Measurements from ENCODE around the gene GLIS1. TPM values are rescaled to one million over a fixed set of nuclear protein-coding genes. Genes with fewer than 3 reads are reported as not detected.

The GLIS1 gene
- total RNA-seq, 1 experiment from 2014 or later: 0.28 TPM

DNA sequence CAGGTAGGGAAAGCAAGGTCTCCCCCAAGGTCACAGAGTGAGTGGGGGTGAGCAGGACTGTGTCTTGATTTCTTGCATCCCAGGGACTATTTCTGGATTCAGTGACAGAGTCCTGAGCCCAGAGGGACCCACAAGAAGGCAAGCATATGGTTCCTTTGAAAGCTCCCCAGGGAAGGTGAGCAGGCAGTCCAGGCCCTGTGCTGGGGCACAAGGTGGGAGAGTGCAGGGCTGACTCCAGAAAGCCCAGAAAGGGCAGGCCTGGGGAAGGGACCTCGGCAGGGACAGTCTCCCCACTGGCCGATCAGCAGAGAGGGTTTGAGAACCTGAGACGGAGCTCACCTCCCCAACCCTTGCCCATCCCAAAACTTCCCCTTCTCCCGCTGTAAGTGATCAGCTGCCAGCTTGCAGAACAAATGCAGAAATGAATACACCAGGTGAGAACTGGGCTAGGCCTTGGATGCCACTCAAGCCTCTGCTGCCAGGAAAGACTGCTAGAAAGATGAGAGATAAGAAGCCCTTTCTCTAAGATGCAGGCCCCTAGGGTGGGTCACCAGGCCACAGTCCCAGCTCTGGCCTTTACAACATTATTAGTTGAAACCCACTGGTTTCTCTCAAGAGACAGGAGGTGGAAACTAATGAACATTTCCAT lies 121.0 kb downstream of the GLIS1 start:
- Mint-ChIP-seq H3K4me3 (no peak overlapping the region), H3K27me3 (ENCODE audit: low read depth) (peaks cover 3% of the 10 kb centered on the region; the same call in 1 of the 2 replicates), H3K27ac (no peak overlapping the region), H3K9me3 (no peaks in the 10 kb centered on the region), H3K36me3 (ENCODE audit: insufficient read depth in 1 of 3, low read depth in 3 of 3) (no peaks in the 10 kb centered on the region), H3K4me1 (peaks cover 8 to 17% of the 10 kb centered on the region in 2 experiments)
- H3K27me3 ChIP-seq (ENCODE audit: insufficient read depth, low read length): no peaks in the 10 kb centered on the region
- no peak overlapping the region for H2BK15ac ChIP-seq (ENCODE audit: low read depth, low read length)
- H3K23ac ChIP-seq (ENCODE audit: insufficient read length, low read depth, low read length): no peak overlapping the region
- no peak overlapping the region for H3K4ac ChIP-seq (ENCODE audit: low read depth, low read length)
- H3K27ac ChIP-seq (ENCODE audit: insufficient read length, low read depth, low read length): no peak overlapping the region
- no peak overlapping the region for H4K91ac ChIP-seq (ENCODE audit: insufficient read length, low read depth, low read length)
- no peaks in the 10 kb centered on the region for H4K20me1 ChIP-seq (ENCODE audit: control insufficient read depth, insufficient read depth, insufficient read length)
- DNase-seq: peak; percentile 20
- no peak overlapping the region for H2AFZ ChIP-seq (ENCODE audit: low read length)
- H3K4me1 ChIP-seq (ENCODE audit: insufficient read depth, low read length): no peaks in the 10 kb centered on the region; the same call in 1 of the 2 replicates
- no peak overlapping the region for H4K8ac ChIP-seq (replicated peaks; ENCODE audit: insufficient read length, low read depth, low read length)
- H2BK5ac ChIP-seq (ENCODE audit: insufficient read length, low read length): no peak overlapping the region
- H2BK20ac ChIP-seq (ENCODE audit: low read depth, low read length, poor library complexity, severe bottlenecking): no peak overlapping the region
- TF ChIP-seq, protein P1, sequence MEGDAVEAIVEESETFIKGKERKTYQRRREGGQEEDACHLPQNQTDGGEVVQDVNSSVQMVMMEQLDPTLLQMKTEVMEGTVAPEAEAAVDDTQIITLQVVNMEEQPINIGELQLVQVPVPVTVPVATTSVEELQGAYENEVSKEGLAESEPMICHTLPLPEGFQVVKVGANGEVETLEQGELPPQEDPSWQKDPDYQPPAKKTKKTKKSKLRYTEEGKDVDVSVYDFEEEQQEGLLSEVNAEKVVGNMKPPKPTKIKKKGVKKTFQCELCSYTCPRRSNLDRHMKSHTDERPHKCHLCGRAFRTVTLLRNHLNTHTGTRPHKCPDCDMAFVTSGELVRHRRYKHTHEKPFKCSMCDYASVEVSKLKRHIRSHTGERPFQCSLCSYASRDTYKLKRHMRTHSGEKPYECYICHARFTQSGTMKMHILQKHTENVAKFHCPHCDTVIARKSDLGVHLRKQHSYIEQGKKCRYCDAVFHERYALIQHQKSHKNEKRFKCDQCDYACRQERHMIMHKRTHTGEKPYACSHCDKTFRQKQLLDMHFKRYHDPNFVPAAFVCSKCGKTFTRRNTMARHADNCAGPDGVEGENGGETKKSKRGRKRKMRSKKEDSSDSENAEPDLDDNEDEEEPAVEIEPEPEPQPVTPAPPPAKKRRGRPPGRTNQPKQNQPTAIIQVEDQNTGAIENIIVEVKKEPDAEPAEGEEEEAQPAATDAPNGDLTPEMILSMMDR (conservative IDR thresholded peaks at IDR 0.05): no peak
- H3K23me2 ChIP-seq (ENCODE audit: insufficient read length, low read depth, low read length, poor library complexity, severe bottlenecking): no peaks in the 10 kb centered on the region
- H4K5ac ChIP-seq (ENCODE audit: insufficient read length, low read depth, low read length): no peak overlapping the region
- no peaks in the 10 kb centered on the region for H3K79me2 ChIP-seq (ENCODE audit: insufficient read depth, low read length)
- H3K4me2 ChIP-seq (ENCODE audit: insufficient read depth, insufficient read length, low read length): no peak overlapping the region
- no peak overlapping the region for H3K9ac ChIP-seq (ENCODE audit: extremely low read depth, insufficient read length, low read length)
- no CpG with 5 or more reads among the region's 4 CpGs for WGBS (ENCODE audit: extremely low coverage, insufficient read length, low lambda C conversion rate)
- H3K56ac ChIP-seq (ENCODE audit: insufficient read length, low read depth, low read length): no peak overlapping the region
- no peak overlapping the region; the same call in 1 of the 2 replicates for H3K14ac ChIP-seq (ENCODE audit: insufficient read depth, low read length)
- no peak overlapping the region for H3T11ph ChIP-seq (ENCODE audit: low read length)
- no peak overlapping the region for H3K18ac ChIP-seq (ENCODE audit: insufficient read length, low read depth, low read length)
- no peak overlapping the region for H2BK12ac ChIP-seq (ENCODE audit: insufficient read length, low read depth, low read length)
- no peaks in the 10 kb centered on the region for H3K9me3 ChIP-seq (ENCODE audit: control insufficient read depth, low read depth, low read length)
- no peaks in the 10 kb centered on the region for H3K79me1 ChIP-seq (ENCODE audit: insufficient read depth, low read depth, low read length, poor library complexity, severe bottlenecking)
- no peak overlapping the region for H2AK5ac ChIP-seq (ENCODE audit: insufficient read length, low read length)
- no peak overlapping the region for H2BK120ac ChIP-seq (ENCODE audit: low read depth, low read length, poor library complexity, severe bottlenecking)
